22Rv1 (cell line): ENCODE data around the gene GFOD1.

Source experiments
- H3K27ac ChIP-seq: fragments of 450-650 bp; 2 replicates; pipeline ENCODE4 v1.5.1; 2017
- ZFX ChIP-seq: fragments of 450-650 bp; IDR thresholded peaks from 2 replicates; pipeline ENCODE4 v1.6.1; 2017; ENCODE audit warnings: antibody characterized with exemption, borderline replicate concordance
- TF ChIP-seq, protein P1 (sequence below): fragments of 450-650 bp; IDR thresholded peaks from 2 replicates; pipeline ENCODE4 v1.5.1; 2017; ENCODE audit warnings: mild to moderate bottlenecking

The GFOD1 gene

DNA sequence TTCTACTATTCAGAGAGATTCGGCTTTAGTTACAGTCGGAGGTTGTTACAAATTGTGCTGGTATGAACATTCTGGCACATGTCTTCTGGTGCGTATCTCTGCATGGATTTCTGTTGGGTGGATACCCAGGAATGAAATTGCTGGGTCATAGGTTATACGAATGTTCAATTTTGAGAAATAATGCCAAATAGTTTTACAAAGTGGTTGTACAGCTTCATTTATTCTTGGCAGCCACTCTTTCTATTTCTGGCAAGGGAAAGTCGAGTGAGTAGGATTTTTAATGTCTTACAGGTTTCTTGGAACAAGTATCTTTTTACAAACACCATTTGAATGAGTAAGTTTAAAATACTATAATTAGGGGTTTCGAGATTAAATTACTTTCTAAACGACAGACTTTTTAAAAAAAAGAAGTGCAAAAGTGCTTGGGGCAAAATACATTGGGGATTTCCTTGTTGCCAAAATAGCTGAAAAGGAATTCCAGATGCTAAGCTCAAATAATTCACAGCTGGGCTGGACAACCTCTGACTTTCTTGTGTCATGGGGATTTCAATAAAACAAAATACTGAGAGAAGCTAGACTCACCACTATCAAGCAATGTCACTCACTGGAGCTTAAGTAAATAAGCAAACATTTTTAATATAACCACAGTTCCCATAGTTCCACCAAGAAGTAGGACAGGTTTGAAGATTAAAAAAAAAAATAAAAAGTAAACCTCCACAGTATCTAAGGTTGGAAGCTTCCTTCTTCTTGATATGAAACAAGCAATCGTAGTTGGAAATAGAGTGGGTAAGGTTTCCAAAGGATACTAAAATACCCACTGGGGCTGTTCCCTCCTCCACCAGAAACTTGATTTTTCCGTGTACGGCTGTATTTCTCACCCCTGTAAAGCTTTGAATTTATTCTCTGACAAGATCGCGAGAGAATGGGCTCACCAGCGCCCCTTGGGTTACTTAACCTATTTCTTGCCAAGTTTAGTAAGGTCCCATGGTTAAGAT is 21.6 kb upstream of the GFOD1 start:
- H3K27ac ChIP-seq, result no peak overlapping the region
- TF ChIP-seq, protein P1, sequence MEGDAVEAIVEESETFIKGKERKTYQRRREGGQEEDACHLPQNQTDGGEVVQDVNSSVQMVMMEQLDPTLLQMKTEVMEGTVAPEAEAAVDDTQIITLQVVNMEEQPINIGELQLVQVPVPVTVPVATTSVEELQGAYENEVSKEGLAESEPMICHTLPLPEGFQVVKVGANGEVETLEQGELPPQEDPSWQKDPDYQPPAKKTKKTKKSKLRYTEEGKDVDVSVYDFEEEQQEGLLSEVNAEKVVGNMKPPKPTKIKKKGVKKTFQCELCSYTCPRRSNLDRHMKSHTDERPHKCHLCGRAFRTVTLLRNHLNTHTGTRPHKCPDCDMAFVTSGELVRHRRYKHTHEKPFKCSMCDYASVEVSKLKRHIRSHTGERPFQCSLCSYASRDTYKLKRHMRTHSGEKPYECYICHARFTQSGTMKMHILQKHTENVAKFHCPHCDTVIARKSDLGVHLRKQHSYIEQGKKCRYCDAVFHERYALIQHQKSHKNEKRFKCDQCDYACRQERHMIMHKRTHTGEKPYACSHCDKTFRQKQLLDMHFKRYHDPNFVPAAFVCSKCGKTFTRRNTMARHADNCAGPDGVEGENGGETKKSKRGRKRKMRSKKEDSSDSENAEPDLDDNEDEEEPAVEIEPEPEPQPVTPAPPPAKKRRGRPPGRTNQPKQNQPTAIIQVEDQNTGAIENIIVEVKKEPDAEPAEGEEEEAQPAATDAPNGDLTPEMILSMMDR, result no peak
- no peak for TF ChIP-seq ZFX

DNA sequence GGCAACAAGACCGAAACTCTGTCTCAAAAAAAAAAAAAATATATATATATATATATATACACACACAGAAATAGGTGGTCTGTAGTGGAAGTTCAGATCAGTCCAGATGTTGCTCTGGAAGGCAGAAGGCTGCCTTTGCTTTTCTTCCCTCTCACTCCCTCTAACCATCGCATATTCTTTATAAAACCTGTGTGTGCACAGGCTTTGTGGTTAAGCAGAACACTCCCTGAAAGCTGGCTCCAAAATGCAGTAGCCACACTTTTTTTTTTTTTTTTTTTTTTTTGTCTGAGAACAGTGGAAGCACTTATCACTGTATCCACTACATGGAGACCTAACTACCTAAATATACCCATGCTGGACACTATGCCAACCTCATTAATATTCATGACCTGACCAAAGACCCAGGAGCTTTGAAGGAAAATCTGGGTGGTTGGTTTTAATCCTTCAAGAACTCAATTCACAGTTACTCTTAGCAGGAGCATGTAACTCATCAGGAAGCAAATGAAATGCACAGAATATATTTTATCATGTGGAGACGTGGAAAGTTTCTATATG is 20.0 kb upstream of the GFOD1 start:
- H3K27ac ChIP-seq, result no peak overlapping the region
- TF ChIP-seq, protein P1, result no peak
- no peak for TF ChIP-seq ZFX

DNA sequence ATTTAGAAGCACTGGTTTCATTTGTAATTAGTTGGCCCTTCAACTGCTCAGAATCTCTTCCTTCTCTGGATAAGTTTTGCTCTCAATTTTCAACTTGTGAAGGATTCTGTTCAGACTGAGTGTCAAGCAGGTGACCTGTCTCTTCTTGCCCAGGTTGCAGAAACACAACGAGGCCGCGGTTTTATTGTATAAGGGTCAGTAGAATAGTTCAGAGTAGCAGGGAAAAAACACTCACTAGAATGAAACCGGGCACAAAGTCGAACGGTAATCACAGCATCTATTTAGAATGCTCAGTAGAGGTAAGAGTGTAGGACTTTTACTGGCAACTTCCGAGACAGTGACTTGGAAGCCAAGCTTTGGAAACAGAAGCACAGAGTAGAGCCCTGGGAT is 17.9 kb upstream of the GFOD1 start:
- no peak for TF ChIP-seq ZFX
- TF ChIP-seq, protein P1, result no peak
- no peak overlapping the region for H3K27ac ChIP-seq

DNA sequence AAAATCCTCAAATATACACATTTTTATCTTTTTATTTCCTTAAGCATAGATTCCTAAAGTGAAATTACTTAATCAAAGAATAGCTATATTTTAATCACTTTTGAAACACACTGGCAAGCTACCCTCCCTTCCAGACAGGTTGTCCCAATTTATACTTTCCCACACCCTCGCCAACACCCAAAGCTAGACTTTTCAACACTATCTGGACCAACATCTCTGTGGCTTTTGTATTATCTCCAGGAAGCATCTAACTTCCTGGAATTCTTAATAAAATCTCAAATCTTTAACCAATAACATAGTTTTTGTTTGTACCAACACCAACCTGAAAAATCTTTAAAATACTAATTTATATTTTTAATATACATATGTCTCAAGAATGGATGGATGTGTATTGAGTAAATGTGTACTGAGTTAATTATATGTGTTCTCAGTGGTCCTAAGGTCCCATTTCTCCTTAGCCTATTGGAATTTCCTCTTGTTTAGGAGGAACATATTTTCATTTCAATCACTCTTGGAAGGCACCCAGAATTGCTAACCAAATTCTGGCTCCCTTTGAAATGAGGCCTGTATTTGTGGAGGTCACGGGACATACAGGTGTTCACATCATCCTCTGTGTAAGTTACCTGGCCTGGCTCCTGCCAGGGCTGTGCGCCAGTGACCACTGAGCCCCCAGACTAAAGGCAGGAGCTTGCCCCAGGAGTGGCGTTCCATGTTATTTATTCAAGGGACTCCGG is 17.4 kb upstream of the GFOD1 start:
- H3K27ac ChIP-seq, result no peak overlapping the region
- TF ChIP-seq, protein P1, result no peak
- no peak for TF ChIP-seq ZFX

DNA sequence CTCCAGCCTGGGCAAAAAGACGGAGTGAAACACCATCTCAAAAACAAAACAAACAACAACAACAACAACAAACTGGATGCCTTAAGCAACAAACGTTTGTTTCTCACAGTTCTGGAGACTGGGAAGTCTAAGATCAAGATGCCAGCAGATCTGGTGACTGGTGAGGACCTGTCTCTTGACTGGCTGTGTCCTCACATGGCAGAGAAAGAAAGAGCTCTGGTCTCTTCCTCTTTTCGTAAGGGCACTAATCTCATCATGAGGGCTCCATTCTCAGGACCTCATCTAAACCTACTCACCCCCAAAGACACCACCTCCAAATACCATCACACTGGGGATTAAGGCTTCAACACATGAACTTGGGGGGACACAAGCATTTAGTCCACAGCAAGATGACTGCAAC is 13.5 kb upstream of the GFOD1 start:
- TF ChIP-seq, protein P1, result no peak
- no peak for TF ChIP-seq ZFX
- H3K27ac ChIP-seq, result no peak overlapping the region

DNA sequence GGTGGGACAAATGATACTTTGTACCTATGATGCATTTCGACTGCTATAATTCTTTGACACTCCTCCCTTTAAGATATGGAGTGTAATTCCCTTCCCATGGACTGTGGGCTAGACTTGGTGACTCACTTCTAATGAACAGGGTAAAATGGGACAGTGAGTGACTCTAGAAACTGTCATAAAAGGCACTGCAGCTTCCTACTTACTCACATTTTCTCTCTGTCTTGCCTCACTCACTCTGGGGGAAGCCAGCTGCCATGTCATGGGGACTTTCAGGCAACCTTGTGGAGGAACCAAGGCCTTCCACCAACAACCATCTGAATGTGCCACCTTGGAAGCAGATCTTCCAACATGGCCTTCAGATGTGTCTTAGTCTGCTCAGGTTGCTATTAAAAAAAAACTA is 12.9 kb upstream of the GFOD1 start:
- H3K27ac ChIP-seq, result no peak overlapping the region
- no peak for TF ChIP-seq ZFX
- TF ChIP-seq, protein P1, result no peak
